Spleen (tissue), 11 donors: Measurements from ENCODE around the gene RILP. TPM values are rescaled to one million over a fixed set of nuclear protein-coding genes. Genes with fewer than 3 reads are reported as not detected.

Experiments used
- DNase-seq: peaks from one replicate; pipeline ENCODE4 v3.0.0-alpha.2; 2020
- H3K27ac ChIP-seq, 8 donors: fragments of 200-600 bp; sonication (generic) in 7 of 8; 1 replicate in 4 of 8; 2 replicates in 4 of 8; pipeline versions ENCODE4 v1.5.0 to v1.8.0; 2016 to 2021; ENCODE audit warnings: inconsistent platforms in 4 of 8, mild to moderate bottlenecking in 4 of 8, moderate library complexity in 1 of 8
- H3K27me3 ChIP-seq, 7 donors: fragments of 200-600 bp; sonication (generic) in 6 of 7; replicated peaks in 1 of 7; 1 replicate in 4 of 7; 2 replicates in 3 of 7; pipeline versions ENCODE4 v1.5.0 to v1.8.0; 2016 to 2021; ENCODE audit warnings: inconsistent platforms in 3 of 7, mild to moderate bottlenecking in 1 of 7
- H3K36me3 ChIP-seq, 6 donors: fragments of 200-600 bp; sonication (generic) in 5 of 6; 1 replicate in 4 of 6; 2 replicates in 2 of 6; pipeline versions ENCODE4 v1.5.0 to v1.8.0; 2016 to 2021; ENCODE audit warnings: inconsistent platforms in 2 of 6
- H3K4me1 ChIP-seq, 6 donors: fragments of 200-600 bp; sonication (generic) in 5 of 6; 1 replicate in 3 of 6; 2 replicates in 3 of 6; pipeline versions ENCODE4 v1.5.0 to v1.8.0; 2016 to 2021; ENCODE audit warnings: inconsistent platforms in 3 of 6
- H3K4me3 ChIP-seq, 8 donors: fragments of 200-600 bp; sonication (generic) in 7 of 8; 1 replicate in 4 of 8; 2 replicates in 4 of 8; pipeline versions ENCODE4 v1.5.0 to v1.8.0; 2016 to 2021; ENCODE audit warnings: inconsistent platforms in 4 of 8, mild to moderate bottlenecking in 4 of 8, moderate library complexity in 2 of 8
- H3K9me3 ChIP-seq, 8 donors: fragments of 200-600 bp; sonication (generic) in 7 of 8; 1 replicate in 4 of 8; 2 replicates in 4 of 8; pipeline versions ENCODE4 v1.5.0 to v1.8.0; 2016 to 2021; ENCODE audit warnings: inconsistent platforms in 4 of 8
- POLR2A ChIP-seq, 3 donors: fragments of 450-650 bp; IDR thresholded peaks; one replicate each; pipeline ENCODE4 v1.5.1; 2017; ENCODE audit warnings: antibody characterized with exemption in 3 of 3, mild to moderate bottlenecking in 1 of 3
- POLR2AphosphoS5 ChIP-seq, 3 donors: sonication (generic); formaldehyde crosslinking; IDR thresholded peaks; one replicate each; pipeline ENCODE4 v1.5.1; 2017; ENCODE audit warnings: antibody characterized with exemption in 3 of 3
- whole genome bisulfite sequencing, 5 donors: extraction: QIAGEN DNeasy Blood & Tissue Kit in 3 of 5; methylation state at CpG; one replicate each; pipeline versions ENCODE4 v1.1.5 to v1.1.7; 2013 to 2018; 5-methylcytosine and 5-hydroxymethylcytosine counted together
- intact Hi-C: fragments of 100-400 bp; cut with DNase I; formaldehyde crosslinking; loops from one replicate; pipeline ENCODE4 v1.15.0; 2023; ENCODE audit warnings: low total_unique reads
- polyA plus RNA-seq, 3 donors: library from polyadenylated mRNA; stranded (reverse); fragments of 200-250 nt; gene quantifications; one replicate each; pipeline ENCODE4 v1.2.1, GENCODE V29; 2013
- total RNA-seq, 7 donors: library from RNA; depleted of rRNA in 3 of 7; stranded (reverse); fragments of >200 nt in 3 of 7; fragmentation: NEBNext Ultra II Directional in 4 of 7; extraction: Animal tissue kit (Norgen Biotek cat#: 25700) in 4 of 7; gene quantifications; one replicate each; pipeline versions ENCODE4 v1.1.0 to v1.2.1, GENCODE V29; 2016 to 2021
- TF ChIP-seq, protein P1 (sequence below), 11 experiments: fragments of 200-600 bp in 7 of 11; fragments of 450-650 bp in 4 of 11; sonication (generic) in 4 of 11; IDR thresholded peaks in 8 of 11; conservative IDR thresholded peaks in 3 of 11; 1 replicate in 7 of 11; 2 replicates in 4 of 11; pipeline versions ENCODE4 v1.4.0 to v1.8.0; 2016 to 2021; ENCODE audit warnings: antibody characterized with exemption in 11 of 11, inconsistent platforms in 4 of 11, mild to moderate bottlenecking in 1 of 11
- donor health status: healthy with polysubstance abuse.
- donor health status: DM: no; HTN: no; CAD: no; lungs with moderate emphysema.
- donor health status: DM: no; HTN: no; CAD: no.
- donor health status: Bipolar disorder and iron deficiency.
- donor health status: healthy.
- donor health status: DM: no; HTN: no; CAD: no.
- donor health status: DM: yes; HTN: yes; CAD: no.

RILP gene
- total and polyA plus RNA-seq, 10 donors, result 14.7 to 43.9 (median 25.0) TPM

DNA sequence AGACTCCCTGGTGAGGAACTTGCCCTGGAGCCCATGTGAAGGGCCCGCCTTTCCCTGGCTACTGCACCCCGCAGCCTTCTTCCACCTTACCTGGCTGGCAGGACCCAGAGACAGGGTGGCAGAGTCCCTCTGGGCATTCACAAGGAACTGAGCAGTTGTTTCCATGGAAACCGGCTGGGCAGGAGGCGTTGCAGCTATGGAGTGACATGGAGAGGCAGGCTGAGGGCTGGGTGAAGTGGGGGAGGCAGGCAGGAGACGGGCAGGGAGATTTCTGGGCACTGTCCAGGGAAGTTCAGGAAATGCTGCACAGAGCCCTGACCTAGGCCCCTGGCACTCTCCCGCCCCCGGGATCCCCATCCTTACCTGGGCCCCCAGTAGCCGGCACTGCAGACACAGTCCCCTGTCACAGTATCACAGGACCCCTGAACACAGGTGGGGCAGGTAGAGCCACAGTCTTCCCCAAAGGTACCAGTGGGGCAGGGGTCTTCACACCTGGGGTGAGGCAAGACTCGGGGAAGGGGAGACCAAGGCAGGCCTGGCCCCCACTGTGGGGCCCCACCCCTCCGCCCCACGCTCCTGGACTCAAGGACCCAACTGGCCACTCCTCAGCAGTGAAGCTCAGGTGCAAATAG, 10.0 kb downstream of the RILP start:
- H3K27me3 ChIP-seq, result no peaks in the 10 kb centered on the region
- WGBS, 5 donors, result 69 to 81% (median 79%) methylated on average over 6 to 11 of the region's 11 CpGs
- H3K4me3 ChIP-seq, result no peak overlapping the region
- H3K4me1 ChIP-seq, result peaks cover 6 to 62% (median 28%) of the 10 kb centered on the region in 6 donors
- peak; percentile 76 for DNase-seq
- no peaks in the 10 kb centered on the region for H3K9me3 ChIP-seq
- no peak for TF ChIP-seq POLR2A (IDR thresholded peaks at IDR 0.05)
- peak in 1 of 3 donors; percentile 16 for TF ChIP-seq POLR2AphosphoS5 (IDR thresholded peaks at IDR 0.05)
- TF ChIP-seq, protein P1, sequence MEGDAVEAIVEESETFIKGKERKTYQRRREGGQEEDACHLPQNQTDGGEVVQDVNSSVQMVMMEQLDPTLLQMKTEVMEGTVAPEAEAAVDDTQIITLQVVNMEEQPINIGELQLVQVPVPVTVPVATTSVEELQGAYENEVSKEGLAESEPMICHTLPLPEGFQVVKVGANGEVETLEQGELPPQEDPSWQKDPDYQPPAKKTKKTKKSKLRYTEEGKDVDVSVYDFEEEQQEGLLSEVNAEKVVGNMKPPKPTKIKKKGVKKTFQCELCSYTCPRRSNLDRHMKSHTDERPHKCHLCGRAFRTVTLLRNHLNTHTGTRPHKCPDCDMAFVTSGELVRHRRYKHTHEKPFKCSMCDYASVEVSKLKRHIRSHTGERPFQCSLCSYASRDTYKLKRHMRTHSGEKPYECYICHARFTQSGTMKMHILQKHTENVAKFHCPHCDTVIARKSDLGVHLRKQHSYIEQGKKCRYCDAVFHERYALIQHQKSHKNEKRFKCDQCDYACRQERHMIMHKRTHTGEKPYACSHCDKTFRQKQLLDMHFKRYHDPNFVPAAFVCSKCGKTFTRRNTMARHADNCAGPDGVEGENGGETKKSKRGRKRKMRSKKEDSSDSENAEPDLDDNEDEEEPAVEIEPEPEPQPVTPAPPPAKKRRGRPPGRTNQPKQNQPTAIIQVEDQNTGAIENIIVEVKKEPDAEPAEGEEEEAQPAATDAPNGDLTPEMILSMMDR (IDR thresholded peaks at IDR 0.05 in 8 of 11, conservative IDR thresholded peaks at IDR 0.05 in 3 of 11), result no peak
- peaks cover 0 to 70% (median 19%) of the 10 kb centered on the region in 6 donors for H3K36me3 ChIP-seq
- intact Hi-C loops, result no loop called here
- H3K27ac ChIP-seq, result peak overlapping the region in 5 of 8 donors; percentile 33 to 64 (median 48)

DNA sequence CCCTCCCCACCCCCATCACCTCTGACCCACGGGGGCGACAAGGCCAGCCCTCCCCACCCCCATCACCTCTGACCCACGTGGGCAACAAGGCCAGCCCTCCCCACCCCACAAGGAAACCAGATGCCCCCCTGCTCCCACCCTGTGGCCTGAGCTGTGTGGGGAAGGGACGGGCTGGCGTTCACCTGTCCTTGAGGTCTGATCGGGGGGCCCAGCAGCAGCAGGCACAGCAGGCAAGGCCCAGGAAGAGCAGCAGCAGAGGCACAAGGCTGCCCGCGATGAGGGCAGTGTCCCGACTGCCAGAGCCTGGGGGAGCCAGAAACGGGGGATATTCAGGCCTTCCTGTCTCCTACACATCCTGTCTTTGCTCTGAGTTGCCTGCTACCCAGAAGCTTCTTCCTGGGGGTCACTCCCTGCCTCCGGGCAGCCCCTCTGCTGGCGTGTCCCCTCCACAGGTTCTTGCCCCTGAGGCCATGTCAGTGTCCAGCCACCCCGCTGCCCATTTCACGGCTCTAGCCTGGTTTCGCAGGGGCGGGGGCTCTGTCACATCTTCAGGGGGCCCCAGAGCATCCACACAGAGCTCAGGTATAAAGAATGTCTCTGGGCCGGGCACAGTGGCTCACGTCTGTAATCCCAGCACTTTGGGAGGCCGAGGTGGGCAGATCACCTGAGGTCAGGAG, 10.9 kb downstream of the RILP start:
- Histone ChIP-seq H3K36me3 (peaks cover 0 to 78% (median 22%) of the 10 kb centered on the region in 6 donors), H3K4me3 (no peak overlapping the region), H3K27ac (peak overlapping the region in 6 of 8 donors; percentile 14 to 64 (median 36)), H3K4me1 (peaks cover 0 to 58% (median 23%) of the 10 kb centered on the region in 6 donors), H3K9me3 (no peaks in the 10 kb centered on the region), H3K27me3 (no peaks in the 10 kb centered on the region)
- WGBS, 5 donors, result 58 to 77% (median 73%) methylated on average over 11 to 19 of the region's 19 CpGs
- DNase-seq, result no peak
- intact Hi-C loops, result no loop called here
- TF ChIP-seq POLR2A (IDR thresholded peaks at IDR 0.05), result no peak
- peak in 1 of 3 donors; percentile 67 for TF ChIP-seq POLR2AphosphoS5 (IDR thresholded peaks at IDR 0.05)

DNA sequence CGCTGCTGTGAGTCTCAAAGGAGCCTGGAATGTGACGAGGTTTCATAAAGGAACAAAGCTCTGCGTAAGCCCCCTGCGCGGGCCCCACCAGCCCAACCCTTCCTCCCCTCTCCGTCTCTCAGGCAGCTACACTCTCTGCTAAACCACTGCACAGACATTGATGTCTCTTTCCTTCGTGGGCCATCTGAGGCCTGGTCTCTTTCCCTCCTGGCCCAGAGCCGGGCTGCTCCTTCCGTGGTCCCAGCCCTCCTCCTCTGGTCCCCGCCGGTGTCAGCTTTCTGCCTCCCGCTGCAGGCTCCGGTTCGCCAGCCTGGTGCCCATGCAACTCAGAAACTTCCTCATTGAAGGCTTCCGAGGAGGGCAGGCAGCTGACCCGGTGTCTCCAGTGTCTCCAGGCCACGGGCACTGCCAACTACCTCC, 11.5 kb downstream of the RILP start:
- Histone ChIP-seq H3K4me1 (peaks cover 0 to 53% (median 19%) of the 10 kb centered on the region in 6 donors), H3K9me3 (no peaks in the 10 kb centered on the region), H3K27me3 (no peaks in the 10 kb centered on the region), H3K27ac (peak overlapping the region in 5 of 8 donors; percentile 14 to 64 (median 39)), H3K36me3 (peaks cover 0 to 78% (median 22%) of the 10 kb centered on the region in 6 donors), H3K4me3 (no peak overlapping the region)
- DNase-seq, result peak; percentile 73
- 64 to 78% (median 67%) methylated on average over 14 to 17 of the region's 17 CpGs for WGBS, 5 donors
- no peak for TF ChIP-seq POLR2A (IDR thresholded peaks at IDR 0.05)
- TF ChIP-seq, protein P1 (IDR thresholded peaks at IDR 0.05 in 8 of 11, conservative IDR thresholded peaks at IDR 0.05 in 3 of 11), result no peak
- no peak for TF ChIP-seq POLR2AphosphoS5 (IDR thresholded peaks at IDR 0.05)
- intact Hi-C loops, result no loop called here

DNA sequence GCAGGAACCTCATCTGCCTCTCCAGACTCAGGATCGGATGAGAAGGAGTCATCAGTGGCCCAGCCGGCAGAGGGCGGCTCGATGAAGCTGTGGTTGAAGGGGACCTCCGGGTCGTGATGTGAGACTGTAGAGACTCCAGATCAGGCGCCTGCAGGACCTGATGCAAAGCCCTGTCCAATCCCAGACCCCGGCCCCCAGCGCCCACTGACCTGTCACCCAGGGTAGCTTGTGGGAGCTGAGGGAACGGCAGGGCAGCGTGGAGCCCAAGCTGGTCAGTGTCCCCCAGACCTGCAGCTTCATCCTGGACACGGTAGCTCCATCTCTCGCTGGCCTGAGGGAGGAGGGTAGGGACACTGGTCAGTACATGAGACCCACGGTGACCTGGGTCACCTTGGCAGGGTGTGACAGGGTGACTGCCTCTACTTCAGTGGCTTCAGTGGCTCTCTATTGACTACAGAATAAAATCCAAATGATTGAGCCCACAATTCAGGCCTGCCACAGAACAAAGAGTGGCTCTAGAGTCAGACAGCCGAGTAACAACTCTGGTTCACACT, 12.9 kb downstream of the RILP start:
- Histone ChIP-seq H3K9me3 (no peaks in the 10 kb centered on the region), H3K27me3 (no peaks in the 10 kb centered on the region), H3K36me3 (peaks cover 0 to 71% (median 22%) of the 10 kb centered on the region in 6 donors), H3K4me3 (no peak overlapping the region), H3K4me1 (peaks cover 0 to 54% (median 19%) of the 10 kb centered on the region in 6 donors), H3K27ac (peak overlapping the region in 1 of 8 donors; percentile 21)
- TF ChIP-seq, protein P1 (IDR thresholded peaks at IDR 0.05 in 8 of 11, conservative IDR thresholded peaks at IDR 0.05 in 3 of 11), result no peak
- TF ChIP-seq POLR2AphosphoS5 (IDR thresholded peaks at IDR 0.05), result peak in 2 of 3 donors; percentile 40 to 58
- WGBS, 5 donors, result 75 to 91% (median 85%) methylated on average over 11 to 15 of the region's 15 CpGs
- DNase-seq, result no peak
- intact Hi-C loops, result no loop called here
